ENCODE results near the gene TMEM87B.
"Not testable (repeated sequence)": the region's sequence is repeated elsewhere in the genome, so short reads cannot be mapped to it uniquely, and the experiment has no call there.

Gene TMEM87B

GRCh38 chr2:112034924-112035323, 20.1 kb upstream of the TMEM87B start:
- FAIRE-seq: no peak

- FAIRE-seq: no peak
These were observed 19.3 kb upstream of the TMEM87B start for GRCh38 chr2:112035786-112036185.

- not testable (repeated sequence) for FAIRE-seq
These were observed 15.5 kb upstream of the TMEM87B start for GRCh38 chr2:112039556-112039955.

GRCh38 chr2:112040066-112040465, 15.0 kb upstream of the TMEM87B start:
- not testable (repeated sequence) for FAIRE-seq

GRCh38 chr2:112041460-112041859, 13.6 kb upstream of the TMEM87B start:
- FAIRE-seq: not testable (repeated sequence)

- no peak for FAIRE-seq
These were observed 9.5 kb upstream of the TMEM87B start for GRCh38 chr2:112045446-112046014.

- no peak for FAIRE-seq
These were observed 8.8 kb upstream of the TMEM87B start for GRCh38 chr2:112046231-112046630.

GRCh38 chr2:112047537-112048235, 7.4 kb upstream of the TMEM87B start:
- FAIRE-seq: no peak

GRCh38 chr2:112048236-112048592, 6.9 kb upstream of the TMEM87B start:
- no peak for FAIRE-seq

- FAIRE-seq: peak; percentile 69
These were observed 6.2 kb upstream of the TMEM87B start for GRCh38 chr2:112048887-112049286.

- peak; percentile 43 for FAIRE-seq
These were observed 4.8 kb upstream of the TMEM87B start for GRCh38 chr2:112050316-112050715.

GRCh38 chr2:112053917-112054846, 887 bp upstream of the TMEM87B start:
- no peak for FAIRE-seq

GRCh38 chr2:112055730-112056625, 909 bp downstream of the TMEM87B start:
- no peak for FAIRE-seq

GRCh38 chr2:112056626-112056987, 1.5 kb downstream of the TMEM87B start:
- FAIRE-seq: no peak

GRCh38 chr2:112059671-112060070, 4.6 kb downstream of the TMEM87B start:
- no peak for FAIRE-seq

GRCh38 chr2:112061299-112061698, 6.2 kb downstream of the TMEM87B start:
- no peak for FAIRE-seq

GRCh38 chr2:112061840-112062239, 6.8 kb downstream of the TMEM87B start:
- no peak for FAIRE-seq

GRCh38 chr2:112062894-112063293, 7.8 kb downstream of the TMEM87B start:
- no peak for FAIRE-seq

GRCh38 chr2:112065486-112065885, 10.4 kb downstream of the TMEM87B start:
- no peak for FAIRE-seq

- no peak for FAIRE-seq
These were observed 10.9 kb downstream of the TMEM87B start for GRCh38 chr2:112065966-112066365.

GRCh38 chr2:112069794-112070193, 14.7 kb downstream of the TMEM87B start:
- FAIRE-seq: not testable (repeated sequence)

- FAIRE-seq: no peak
These were observed 18.8 kb downstream of the TMEM87B start for GRCh38 chr2:112073875-112074274.

- FAIRE-seq: no peak
These were observed 19.4 kb downstream of the TMEM87B start for GRCh38 chr2:112074506-112074905.
